GM19043 (cell line): ENCODE data around the gene S1PR1.
"Not testable (repeated sequence)": the region's sequence is repeated elsewhere in the genome, so short reads cannot be mapped to it uniquely, and the experiment has no call there.

Experiments
- ATAC-seq: cut with Tn5 transposase; IDR thresholded peaks from one replicate; pipeline ENCODE4 v1.9.1; 2021; ENCODE audit warnings: low read depth; ENCODE audit not compliant: unreplicated experiment

S1PR1 gene

GRCh38 chr1:101236516-101237228 lies at the start of gene S1PR1:
Gene S1PR1, plus strand, starts transcription at chr1:101237019. Its CDS starts 1,966 bp downstream, at chr1:101238985.
- peak; percentile 13 for ATAC-seq

GRCh38 chr1:101187297-101187696 lies 49.5 kb upstream of the S1PR1 start:
- no peak for ATAC-seq

GRCh38 chr1:101188331-101188730 lies 48.5 kb upstream of the S1PR1 start:
- no peak for ATAC-seq

GRCh38 chr1:101188968-101189367 lies 47.9 kb upstream of the S1PR1 start:
- ATAC-seq, result not testable (repeated sequence)

- no peak for ATAC-seq
Observed at GRCh38 chr1:101190441-101190840, 46.4 kb upstream of the S1PR1 start.

GRCh38 chr1:101191049-101191448 lies 45.8 kb upstream of the S1PR1 start:
- ATAC-seq, result no peak

GRCh38 chr1:101193733-101194169 lies 43.1 kb upstream of the S1PR1 start:
- no peak for ATAC-seq

- no peak for ATAC-seq
Observed at GRCh38 chr1:101194746-101195145, 42.1 kb upstream of the S1PR1 start.

GRCh38 chr1:101196668-101197067 lies 40.2 kb upstream of the S1PR1 start:
- ATAC-seq, result no peak

GRCh38 chr1:101198842-101199636 lies 37.8 kb upstream of the S1PR1 start:
- peak; percentile 99 for ATAC-seq

- no peak for ATAC-seq
Observed at GRCh38 chr1:101199637-101199982, 37.2 kb upstream of the S1PR1 start.

GRCh38 chr1:101200513-101200912 lies 36.3 kb upstream of the S1PR1 start:
- no peak for ATAC-seq

- no peak for ATAC-seq
Observed at GRCh38 chr1:101203820-101204540, 32.8 kb upstream of the S1PR1 start.

- no peak for ATAC-seq
Observed at GRCh38 chr1:101205457-101205856, 31.4 kb upstream of the S1PR1 start.

- not testable (repeated sequence) for ATAC-seq
Observed at GRCh38 chr1:101206139-101206538, 30.7 kb upstream of the S1PR1 start.

GRCh38 chr1:101207271-101207670 lies 29.5 kb upstream of the S1PR1 start:
- ATAC-seq, result not testable (repeated sequence)

GRCh38 chr1:101207891-101208290 lies 28.9 kb upstream of the S1PR1 start:
- no peak for ATAC-seq

GRCh38 chr1:101215363-101216011 lies 21.3 kb upstream of the S1PR1 start:
- no peak for ATAC-seq

- no peak for ATAC-seq
Observed at GRCh38 chr1:101216623-101217022, 20.2 kb upstream of the S1PR1 start.

GRCh38 chr1:101217148-101217547 lies 19.7 kb upstream of the S1PR1 start:
- no peak for ATAC-seq

GRCh38 chr1:101218968-101219367 lies 17.9 kb upstream of the S1PR1 start:
- not testable (repeated sequence) for ATAC-seq
